GM12878 (cell line): ENCODE measurements around the gene HIVEP3.

ENCODE experiments used
- BACH1 ChIP-seq: fragments of 450-650 bp; IDR thresholded peaks from 2 replicates; pipeline ENCODE4 v1.6.1; 2017; ENCODE audit warnings: mild to moderate bottlenecking, borderline replicate concordance
- CEBPZ ChIP-seq: fragments of 150-350 bp; IDR thresholded peaks from 2 replicates; pipeline ENCODE4 v1.6.1; 2016; ENCODE audit warnings: low read depth, low read length
- CHD1 ChIP-seq: IDR thresholded peaks from 2 replicates; pipeline ENCODE4 v1.6.1; 2012; ENCODE audit warnings: low read depth, low read length, improper control_type of control experiment
- CTCF ChIP-seq, 3 experiments: IDR thresholded peaks in 2 of 3; conservative IDR thresholded peaks in 1 of 3; 2 replicates each; pipeline ENCODE4 v1.5.1; 2011; ENCODE audit warnings: low read depth in 3 of 3, low read length in 3 of 3, mild to moderate bottlenecking in 3 of 3, control low read depth in 2 of 3, moderate library complexity in 2 of 3, inconsistent platforms in 1 of 3, mixed read lengths in 1 of 3; ENCODE audit not compliant: control insufficient read depth in 2 of 3, insufficient read depth in 1 of 3; ENCODE audit errors: extremely low read depth in 1 of 3
- EGR1 ChIP-seq, 2 experiments: IDR thresholded peaks; 1 replicate in 1 of 2; 2 replicates in 1 of 2; pipeline ENCODE4 v1.6.1; 2011 to 2012; ENCODE audit warnings: low read depth in 2 of 2, low read length in 2 of 2, borderline replicate concordance in 1 of 2, mild to moderate bottlenecking in 1 of 2, moderate library complexity in 1 of 2
- ELK1 ChIP-seq: IDR thresholded peaks from 2 replicates; pipeline ENCODE4 v1.6.1; 2012; ENCODE audit warnings: low read depth, low read length, improper control_type of control experiment
- HDAC2 ChIP-seq: fragments of 200-600 bp; sonication (generic); IDR thresholded peaks from 2 replicates; pipeline ENCODE4 v1.6.1; 2017
- IRF3 ChIP-seq: fragments of 450-650 bp; IDR thresholded peaks from 2 replicates; pipeline ENCODE4 v1.6.1; 2014; ENCODE audit warnings: mild to moderate bottlenecking
- MAX ChIP-seq: IDR thresholded peaks from 2 replicates; pipeline ENCODE4 v1.6.1; 2012; ENCODE audit warnings: low read depth, low read length, improper control_type of control experiment
- MLLT1 ChIP-seq: fragments of 450-650 bp; IDR thresholded peaks from 2 replicates; pipeline ENCODE4 v1.6.1; 2016; ENCODE audit warnings: mild to moderate bottlenecking
- MTA2 ChIP-seq: fragments of 450-650 bp; IDR thresholded peaks from 2 replicates; pipeline ENCODE4 v1.6.1; 2016; ENCODE audit warnings: low read depth, mild to moderate bottlenecking, moderate library complexity
- SMC3 ChIP-seq: IDR thresholded peaks from 2 replicates; pipeline ENCODE4 v1.6.1; 2011; ENCODE audit warnings: low read length, improper control_type of control experiment, borderline replicate concordance
- YBX1 ChIP-seq: fragments of 450-650 bp; IDR thresholded peaks from 2 replicates; pipeline ENCODE4 v1.6.1; 2016; ENCODE audit warnings: antibody characterized with exemption

GRCh38 chr1:41503538-41504113 lies 415.1 kb downstream of the HIVEP3 start:
- TF ChIP-seq MAX: no peak
- TF ChIP-seq MTA2: no peak
- no peak for TF ChIP-seq BACH1
- no peak for TF ChIP-seq CHD1
- TF ChIP-seq SMC3: no peak
- no peak for TF ChIP-seq CTCF (IDR thresholded peaks at IDR 0.05 in 2 of 3, conservative IDR thresholded peaks at IDR 0.05 in 1 of 3; ENCODE audit: control insufficient read depth in 2 of 3, extremely low read depth in 1 of 3, insufficient read depth in 1 of 3, low read depth in 3 of 3, low read length in 3 of 3)
- TF ChIP-seq HDAC2: no peak
- TF ChIP-seq ELK1: no peak
- TF ChIP-seq YBX1: no peak
- TF ChIP-seq IRF3: no peak
- TF ChIP-seq CEBPZ: no peak
- TF ChIP-seq MLLT1: no peak
- no peak for TF ChIP-seq EGR1 (IDR thresholded peaks at IDR 0.05; ENCODE audit: borderline replicate concordance in 1 of 2, low read depth in 2 of 2, low read length in 2 of 2)
